OCI-LY1 (cell line): ENCODE data around the gene RBMS3.

ENCODE experiments used
- CTCF ChIP-seq: fragments of 200-600 bp; sonication (generic), shearing (Covaris generic); IDR thresholded peaks from 2 replicates; pipeline ENCODE4 v1.5.1; 2017; ENCODE audit warnings: mild to moderate bottlenecking, antibody characterized with exemption, low read length, moderate library complexity, mixed read lengths
- EZH2 ChIP-seq: fragments of 200-600 bp; sonication (generic), shearing (Covaris generic); IDR thresholded peaks from 2 replicates; pipeline ENCODE4 v1.8.0; 2017; ENCODE audit warnings: borderline replicate concordance, mixed run types, mild to moderate bottlenecking, antibody characterized with exemption, low read length, moderate library complexity, mixed read lengths

DNA sequence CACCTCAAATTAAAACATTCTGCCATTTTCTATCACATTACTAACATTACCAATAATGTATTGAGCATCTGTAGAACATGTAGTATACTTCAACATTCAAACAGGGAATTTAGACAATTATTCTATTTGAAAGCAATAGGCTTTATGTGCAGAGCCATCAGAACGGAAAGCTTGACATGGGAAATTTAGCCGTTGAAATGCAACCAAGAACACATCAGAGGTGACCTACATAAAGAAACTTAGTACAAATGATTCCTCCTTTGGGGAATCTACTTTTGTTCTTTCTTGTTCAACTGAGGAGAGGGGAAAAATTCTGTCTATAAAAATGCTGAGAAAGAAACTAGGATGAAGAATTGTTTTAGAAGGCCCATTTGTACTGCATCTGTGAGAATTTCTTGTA is 38.6 kb upstream of the RBMS3 start:
- TF ChIP-seq CTCF (no peak), EZH2 (no peak)
